Upper lobe of left lung (tissue), 4 donors: ENCODE results near the gene PRPH.

ENCODE experiments used
- CTCF ChIP-seq, 6 experiments: fragments of 450-650 bp in 4 of 6; fragments of 200-600 bp in 2 of 6; sonication (generic) in 2 of 6; IDR thresholded peaks; one replicate each; pipeline ENCODE4 v1.5.1; 2016 to 2019; ENCODE audit warnings: antibody characterized with exemption in 6 of 6
- EP300 ChIP-seq, 4 donors: sonication (generic); formaldehyde crosslinking; IDR thresholded peaks; one replicate each; pipeline ENCODE4 v1.5.1; 2017; ENCODE audit warnings: antibody characterized with exemption in 4 of 4, control low read depth in 2 of 4

- TF ChIP-seq CTCF (IDR thresholded peaks at IDR 0.05) (no peak), EP300 (IDR thresholded peaks at IDR 0.05) (no peak)
Measured at GRCh38 chr12:49276304-49277290, 18.4 kb upstream of the PRPH start.
